ENCODE data around the gene KCP.

Gene KCP

GRCh38 chr7:128863433-128863989 is 47.0 kb downstream of the KCP start:
- H3K4me3 ChIP-seq (ENCODE audit: low read depth, low read length): peak overlapping the region; percentile 78
- no peak for DNase-seq (ENCODE audit: low read depth)
- TF ChIP-seq CTCF (IDR thresholded peaks at IDR 0.05; ENCODE audit: low read depth, low read length, missing control alignments): peak; percentile 76

- DNase-seq (ENCODE audit: low read depth): peak; percentile 90
- peak; percentile 8 for TF ChIP-seq CTCF (IDR thresholded peaks at IDR 0.05; ENCODE audit: low read depth, low read length, missing control alignments)
- peak within 1 kb of the TSS; percentile 78 for H3K4me3 ChIP-seq (ENCODE audit: low read depth, low read length)
Measured at GRCh38 chr7:128862571-128863432, 47.7 kb downstream of the KCP start, which contains the start of gene ATP6V1F. Gene ATP6V1F, plus strand, starts transcription at chr7:128862856. Its CDS starts 49 bp downstream, at chr7:128862905.

GRCh38 chr7:128861957-128862570 is 48.4 kb downstream of the KCP start:
- no peak for DNase-seq (ENCODE audit: low read depth)
- no peak for TF ChIP-seq CTCF (IDR thresholded peaks at IDR 0.05; ENCODE audit: low read depth, low read length, missing control alignments)
- H3K4me3 ChIP-seq (ENCODE audit: low read depth, low read length): peak overlapping the region; percentile 50

GRCh38 chr7:128860158-128861073 is 50.1 kb downstream of the KCP start:
- H3K4me3 ChIP-seq (ENCODE audit: low read depth, low read length): no peak overlapping the region
- no peak for DNase-seq (ENCODE audit: low read depth)
- no peak for TF ChIP-seq CTCF (IDR thresholded peaks at IDR 0.05; ENCODE audit: low read depth, low read length, missing control alignments)

- TF ChIP-seq CTCF (IDR thresholded peaks at IDR 0.05; ENCODE audit: low read depth, low read length, missing control alignments): no peak
- no peak for DNase-seq (ENCODE audit: low read depth)
- H3K4me3 ChIP-seq (ENCODE audit: low read depth, low read length): no peak overlapping the region
Measured at GRCh38 chr7:128859232-128860157, 51.0 kb downstream of the KCP start.

All from GM12864 (cell line).